ENCODE data around the gene PRPH.
"Not testable (repeated sequence)": the region's sequence is repeated elsewhere in the genome, so short reads cannot be mapped to it uniquely, and the experiment has no call there.

The PRPH gene

GRCh38 chr12:49295082-49295936, at the start of gene PRPH:
TSS of gene PRPH (plus strand) at chr12:49295147. CDS start at chr12:49295201, 54 bp downstream.
- no peak within 1 kb of the TSS for H3K4me3 ChIP-seq (ENCODE audit: low read depth, low read length)
- TF ChIP-seq CTCF (conservative IDR thresholded peaks at IDR 0.05; ENCODE audit: low read depth, low read length): no peak
- DNase-seq (ENCODE audit: low read depth): no peak

- no peak for TF ChIP-seq CTCF (conservative IDR thresholded peaks at IDR 0.05; ENCODE audit: low read depth, low read length)
- H3K4me3 ChIP-seq (ENCODE audit: low read depth, low read length): no peak overlapping the region
- DNase-seq (ENCODE audit: low read depth): no peak
Measured at GRCh38 chr12:49251357-49251756, 43.6 kb upstream of the PRPH start.

GRCh38 chr12:49253033-49253623, 41.8 kb upstream of the PRPH start:
- DNase-seq (ENCODE audit: low read depth): no peak
- TF ChIP-seq CTCF (conservative IDR thresholded peaks at IDR 0.05; ENCODE audit: low read depth, low read length): no peak
- H3K4me3 ChIP-seq (ENCODE audit: low read depth, low read length): no peak overlapping the region

GRCh38 chr12:49255456-49255855, 39.5 kb upstream of the PRPH start:
- DNase-seq (ENCODE audit: low read depth); H3K4me3 ChIP-seq (ENCODE audit: low read depth, low read length): not testable (repeated sequence)

GRCh38 chr12:49255857-49256637, 38.9 kb upstream of the PRPH start:
- DNase-seq (ENCODE audit: low read depth): no peak
- no peak overlapping the region for H3K4me3 ChIP-seq (ENCODE audit: low read depth, low read length)
- no peak for TF ChIP-seq CTCF (conservative IDR thresholded peaks at IDR 0.05; ENCODE audit: low read depth, low read length)

- not testable (repeated sequence) for H3K4me3 ChIP-seq (ENCODE audit: low read depth, low read length); DNase-seq (ENCODE audit: low read depth)
Measured at GRCh38 chr12:49257508-49258184, 37.3 kb upstream of the PRPH start.

GRCh38 chr12:49259452-49259851, 35.5 kb upstream of the PRPH start:
- no peak for TF ChIP-seq CTCF (conservative IDR thresholded peaks at IDR 0.05; ENCODE audit: low read depth, low read length)
- no peak overlapping the region for H3K4me3 ChIP-seq (ENCODE audit: low read depth, low read length)
- DNase-seq (ENCODE audit: low read depth): no peak

All from choroid plexus epithelial cell (primary cell).